ENCODE measurements around the gene TIMM8A. TPM values are rescaled to one million over a fixed set of nuclear protein-coding genes. Genes with fewer than 3 reads are reported as not detected.
"Not testable (repeated sequence)": the region's sequence is repeated elsewhere in the genome, so short reads cannot be mapped to it uniquely, and the experiment has no call there.

Gene TIMM8A
- total RNA-seq, 4 donors from 2014 or later, result 6.9 to 8.9 (median 8.6) TPM

DNA sequence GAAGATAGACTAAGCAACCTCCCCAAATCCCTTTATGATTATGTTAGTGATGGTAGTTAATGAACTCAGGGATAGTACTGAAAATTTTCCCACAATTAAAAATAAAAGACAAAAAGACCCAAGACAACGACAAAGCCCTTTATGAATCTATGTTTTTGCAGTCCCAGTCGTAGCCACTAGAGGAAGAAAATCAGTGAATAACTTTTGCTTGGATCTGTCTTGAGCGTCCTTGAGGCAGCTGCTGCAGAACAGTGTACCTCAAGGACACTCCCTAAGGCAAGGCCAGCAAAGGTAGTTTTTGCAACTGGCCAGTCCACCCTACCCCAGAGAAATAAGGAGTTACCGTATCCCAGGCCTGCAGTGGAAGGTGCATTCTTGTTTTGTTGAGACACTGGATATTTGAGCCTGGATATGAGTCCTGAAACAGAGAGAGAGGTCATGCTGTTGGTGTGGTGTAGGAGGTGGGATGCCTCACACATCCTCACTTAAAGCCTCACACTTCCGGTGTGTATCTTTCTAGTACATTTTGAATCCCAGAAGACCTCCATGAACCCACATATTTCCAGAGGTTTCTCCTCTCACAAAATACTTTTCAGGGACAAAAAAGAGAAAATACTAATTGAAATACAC, 8.7 kb upstream of the TIMM8A start:
- WGBS, 2 donors, result 59 to 64% methylated on average over 5 of the region's 5 CpGs
- intact Hi-C loops (cut with DNase I; ENCODE audit: low total_unique reads), result no loop called here
- no peak for DNase-seq (ENCODE audit: low spot score in 2 of 2)
- no peak for TF ChIP-seq CTCF (IDR thresholded peaks at IDR 0.05)
- no peak for TF ChIP-seq POLR2A (IDR thresholded peaks at IDR 0.05)
- H3K4me3 ChIP-seq (ENCODE audit: low read depth, poor library complexity, severe bottlenecking), result no peak overlapping the region

GRCh38 chrX:101349193-101349562, 636 bp upstream of the TIMM8A start:
- H3K4me3 ChIP-seq (ENCODE audit: low read depth, poor library complexity, severe bottlenecking), result peak overlapping the region; percentile 38
- WGBS, 2 donors, result 14 to 32% methylated on average over 4 of the region's 4 CpGs
- intact Hi-C loops (cut with DNase I; ENCODE audit: low total_unique reads), result no loop called here
- no peak for DNase-seq (ENCODE audit: low spot score in 2 of 2)
- TF ChIP-seq POLR2A (IDR thresholded peaks at IDR 0.05), result no peak
- TF ChIP-seq CTCF (IDR thresholded peaks at IDR 0.05), result no peak

GRCh38 chrX:101347859-101348451, 587 bp downstream of the TIMM8A start:
- intact Hi-C loops (cut with DNase I; ENCODE audit: low total_unique reads), result no loop called here
- 0 to 28% methylated on average over 12 to 14 of the region's 14 CpGs for WGBS, 2 donors
- no peak for TF ChIP-seq POLR2A (IDR thresholded peaks at IDR 0.05)
- TF ChIP-seq CTCF (IDR thresholded peaks at IDR 0.05), result no peak
- peak overlapping the region; percentile 38 for H3K4me3 ChIP-seq (ENCODE audit: low read depth, poor library complexity, severe bottlenecking)
- no peak for DNase-seq (ENCODE audit: low spot score in 2 of 2)

GRCh38 chrX:101337776-101338271, 10.7 kb downstream of the TIMM8A start:
- 86 to 89% methylated on average over 4 of the region's 4 CpGs for WGBS, 2 donors
- intact Hi-C loops (cut with DNase I; ENCODE audit: low total_unique reads), result no loop called here
- no peak for DNase-seq (ENCODE audit: low spot score in 2 of 2)
- no peak overlapping the region for H3K4me3 ChIP-seq (ENCODE audit: low read depth, poor library complexity, severe bottlenecking)
- TF ChIP-seq CTCF (IDR thresholded peaks at IDR 0.05), result no peak
- no peak for TF ChIP-seq POLR2A (IDR thresholded peaks at IDR 0.05)

DNA sequence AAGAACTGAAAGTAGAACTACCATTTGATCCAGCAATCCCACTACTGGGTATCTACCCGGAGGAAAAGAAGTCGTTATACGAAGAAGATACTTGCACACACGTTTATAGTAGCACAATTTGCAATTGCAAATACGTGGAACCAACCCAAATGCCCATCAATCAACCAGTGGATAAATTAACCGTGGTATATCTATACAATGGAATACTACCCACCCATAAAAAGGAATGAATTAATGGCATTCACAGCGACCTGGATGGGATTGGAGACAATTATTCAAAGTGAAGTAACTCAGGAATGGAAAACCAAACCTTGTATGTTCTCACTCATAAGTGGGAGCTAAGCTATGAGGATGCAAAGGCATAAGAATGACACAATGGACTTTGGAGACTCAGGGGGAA, 14.2 kb downstream of the TIMM8A start:
- DNase-seq (ENCODE audit: low spot score in 2 of 2); intact Hi-C loops (cut with DNase I; ENCODE audit: low total_unique reads); H3K4me3 ChIP-seq (ENCODE audit: low read depth, poor library complexity, severe bottlenecking): not testable (repeated sequence)
- 71 to 84% methylated on average over 7 of the region's 7 CpGs for WGBS, 2 donors

- H3K4me3 ChIP-seq (ENCODE audit: low read depth, poor library complexity, severe bottlenecking); intact Hi-C loops (cut with DNase I; ENCODE audit: low total_unique reads); DNase-seq (ENCODE audit: low spot score in 2 of 2): not testable (repeated sequence)
- 72 to 93% methylated on average over 2 to 3 of the region's 3 CpGs for WGBS, 2 donors
These were observed 21.9 kb downstream of the TIMM8A start for GRCh38 chrX:101326600-101326999.

DNA sequence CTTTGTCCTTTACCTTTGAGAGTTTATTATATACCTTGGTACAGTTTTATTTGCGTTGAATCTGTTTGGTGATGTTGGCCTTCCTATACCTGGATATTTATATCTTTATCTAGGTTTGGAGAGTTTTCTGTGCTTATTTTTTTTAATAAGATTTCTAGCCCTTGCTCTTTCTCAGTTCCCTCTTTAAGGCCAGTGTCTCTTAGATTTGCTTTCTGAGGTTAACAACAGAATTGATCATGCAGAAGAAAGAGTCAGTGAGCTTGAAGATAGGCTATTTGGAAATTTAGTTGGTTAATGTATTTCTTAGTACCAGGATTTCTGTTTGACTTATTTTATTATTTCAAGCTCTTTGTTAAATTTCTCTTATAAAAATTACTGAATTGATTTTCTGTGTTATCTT, 44.8 kb downstream of the TIMM8A start:
- 86 to 94% methylated on average over 1 of the region's 1 CpG for WGBS, 2 donors
- intact Hi-C loops (cut with DNase I; ENCODE audit: low total_unique reads), result no loop called here

More for the DNA sequence above, 44.8 kb downstream of the TIMM8A start:
- no peak for TF ChIP-seq CTCF (IDR thresholded peaks at IDR 0.05)
- TF ChIP-seq POLR2A (IDR thresholded peaks at IDR 0.05), result no peak
- H3K4me3 ChIP-seq (ENCODE audit: low read depth, poor library complexity, severe bottlenecking), result no peak overlapping the region
- DNase-seq (ENCODE audit: low spot score in 2 of 2), result no peak

Data from lower leg skin (tissue), 4 donors.